Measurements from ENCODE around the gene CLK2. TPM values are rescaled to one million over a fixed set of nuclear protein-coding genes. Genes with fewer than 3 reads are reported as not detected.
A peak's percentile ranks its signal among the peaks of the same experiment; 100 is the strongest.

Gene CLK2
- total and polyA plus RNA-seq, 9 of the 15 experiments (the other 6 are each of a cell fraction or from before 2014, with no cell fraction given), result 13.5 to 81.4 (median 39.6) TPM

- Histone ChIP-seq H3K36me3 (ENCODE audit: control insufficient read depth, insufficient read depth, low read length) (peaks cover 71% of the 10 kb centered on the region), H3K9me1 (ENCODE audit: control insufficient read depth, insufficient read depth, low read length) (peaks cover 3% of the 10 kb centered on the region), H3K27ac (ENCODE audit: extremely low read depth, low read depth, low read length) (peak within 1 kb of the TSS; percentile 64), H3K27me3 (ENCODE audit: control insufficient read depth in 2 of 2, insufficient read depth in 2 of 2, low read length in 2 of 2) (no peaks in the 10 kb centered on the region), H3K4me3 (peak within 1 kb of the TSS; percentile 65), H3K4me1 (replicated peaks in 1 of 2; ENCODE audit: control insufficient read depth in 2 of 2, insufficient read depth in 2 of 2, low read length in 2 of 2) (peaks cover 7 to 23% of the 10 kb centered on the region in 2 experiments; a peak in 4 of 5 replicates), H4K20me1 (replicated peaks; ENCODE audit: control insufficient read depth, insufficient read depth, low read length) (no peaks in the 10 kb centered on the region), H2AFZ (ENCODE audit: low read depth, low read length) (peak within 1 kb of the TSS; percentile 75), H3K4me2 (ENCODE audit: insufficient read depth, low read length) (peak within 1 kb of the TSS; percentile 89), H3K79me2 (ENCODE audit: control insufficient read depth, insufficient read depth, low read length) (peaks cover 21% of the 10 kb centered on the region), H3K9me3 (replicated peaks; ENCODE audit: control insufficient read depth, insufficient read depth, low read depth, low read length) (no peaks in the 10 kb centered on the region), H3K9ac (ENCODE audit: insufficient read depth in 1 of 2, low read depth in 2 of 2, low read length in 2 of 2) (peak within 1 kb of the TSS; percentile 83 to 97)
- DNase-seq (ENCODE audit: extremely low read depth in 1 of 4, low spot score in 3 of 4) (peak; percentile 90 to 98 (median 94)), FAIRE-seq (peak; percentile 98), ATAC-seq (peak; percentile 97)
- WGBS (ENCODE audit: insufficient coverage, low coverage, missing lambda C conversion rate), result under 1% methylated on average over 42 of the region's 47 CpGs
- intact Hi-C loops (cut with micrococcal nuclease), result loop anchor here (1.0 kb wide), 1 partner anchor 11 kb away; the partner anchor contains the start of gene CLK2
- ChIA-PET POLR2A (interaction anchor here (0.6 to 3.8 kb wide), 7 partner anchors 11 to 62 kb away, joined by 3 to 29 read pairs (median 3); partner anchors contain the start of gene CLK2), CTCF (ENCODE audit: low intra/inter-chr PET ratio) (no interaction called here)
- in situ Hi-C loops (cut with MboI), result no loop called here
- TSS peak; percentile 52 for BruUV-seq (replicated peaks)
- TF ChIP-seq CBFA2T3 (IDR thresholded peaks at IDR 0.05), result no peak
- peak; percentile 92 for TF ChIP-seq TOE1 (IDR thresholded peaks at IDR 0.05; ENCODE audit: borderline replicate concordance)
- no peak for TF ChIP-seq TOE1 (CRISPR knock-in tag; IDR thresholded peaks at IDR 0.05; ENCODE audit: borderline replicate concordance, low read depth)
- no peak for TF ChIP-seq NR2C1 (IDR thresholded peaks at IDR 0.05)
- peak; percentile 60; the same call in 1 of the 2 replicates for TF ChIP-seq NR2C1 (tag; IDR thresholded peaks at IDR 0.05)
- no peak for TF ChIP-seq PTRF (tag; IDR thresholded peaks at IDR 0.05)
- TF ChIP-seq MEF2D (tag; conservative IDR thresholded peaks at IDR 0.05; ENCODE audit: low read depth), result no peak
- TF ChIP-seq HDAC2 (IDR thresholded peaks at IDR 0.05), result peak; percentile 80; the same call in 1 of the 2 replicates
- TF ChIP-seq MBD2 (IDR thresholded peaks at IDR 0.05; ENCODE audit: borderline replicate concordance, low read depth), result peak; percentile 86
- peak; percentile 81 for TF ChIP-seq VEZF1 (CRISPR knock-in tag; IDR thresholded peaks at IDR 0.05)
- TF ChIP-seq FOXP1 (CRISPR knock-in tag; IDR thresholded peaks at IDR 0.05), result peak; percentile 87; the same call in 1 of the 2 replicates
- TF ChIP-seq HOXB6 (CRISPR knock-in tag; IDR thresholded peaks at IDR 0.05; ENCODE audit: borderline replicate concordance), result peak; percentile 70; the same call in 1 of the 2 replicates
- TF ChIP-seq ZNF146 (CRISPR knock-in tag; IDR thresholded peaks at IDR 0.05; ENCODE audit: unreplicated experiment), result no peak
- peak; percentile 86; the same call in 1 of the 2 replicates for TF ChIP-seq CREB3L1 (IDR thresholded peaks at IDR 0.05; ENCODE audit: borderline replicate concordance, low read depth)
- TF ChIP-seq TFAP4 (CRISPR knock-in tag; IDR thresholded peaks at IDR 0.05; ENCODE audit: borderline replicate concordance), result peak; percentile 82
- TF ChIP-seq CREM (IDR thresholded peaks at IDR 0.05; ENCODE audit: low read depth), result peak; percentile 94
- peak; percentile 86 for TF ChIP-seq ELF4 (CRISPR knock-in tag; IDR thresholded peaks at IDR 0.05)
- peak; percentile 50 to 72; a peak in 3 of 4 replicates for TF ChIP-seq TEAD1 (CRISPR knock-in tag; IDR thresholded peaks at IDR 0.05)
- TF ChIP-seq NFYB (IDR thresholded peaks at IDR 0.05; ENCODE audit: extremely low read depth, insufficient read length), result peak; percentile 38
Measured at GRCh38 chr1:155261852-155262673, 11.2 kb downstream of the CLK2 start, which contains the start of gene SCAMP3. SCAMP3 (minus strand) TSS chr1:155262360; CDS start chr1:155262151, 209 bp downstream.
